Measurements from ENCODE around the gene KRTAP24-1.

DNA sequence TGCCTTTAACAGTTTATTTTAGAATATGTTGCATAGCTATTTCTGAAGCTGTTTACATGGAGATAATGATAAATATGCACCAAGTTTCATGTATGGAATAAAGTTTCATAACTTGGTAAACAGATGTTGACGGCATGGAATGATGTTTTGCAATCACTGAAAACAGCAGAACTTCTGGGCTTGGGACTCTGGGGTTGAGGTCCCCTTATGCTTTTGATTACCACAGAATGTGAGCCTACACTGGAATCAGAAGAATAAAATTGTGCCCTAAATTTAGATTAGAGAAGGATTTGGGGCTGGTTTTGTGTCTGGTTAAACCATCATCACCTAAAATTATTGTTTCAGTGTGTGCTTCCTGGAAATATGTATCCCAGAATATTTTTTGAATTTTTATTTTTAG lies 11.1 kb downstream of the KRTAP24-1 start:
- TF ChIP-seq CCNT2 (IDR thresholded peaks at IDR 0.05; ENCODE audit: borderline replicate concordance, extremely low read depth, insufficient read length, low read depth, low read length) = no peak
- TF ChIP-seq, protein P1, sequence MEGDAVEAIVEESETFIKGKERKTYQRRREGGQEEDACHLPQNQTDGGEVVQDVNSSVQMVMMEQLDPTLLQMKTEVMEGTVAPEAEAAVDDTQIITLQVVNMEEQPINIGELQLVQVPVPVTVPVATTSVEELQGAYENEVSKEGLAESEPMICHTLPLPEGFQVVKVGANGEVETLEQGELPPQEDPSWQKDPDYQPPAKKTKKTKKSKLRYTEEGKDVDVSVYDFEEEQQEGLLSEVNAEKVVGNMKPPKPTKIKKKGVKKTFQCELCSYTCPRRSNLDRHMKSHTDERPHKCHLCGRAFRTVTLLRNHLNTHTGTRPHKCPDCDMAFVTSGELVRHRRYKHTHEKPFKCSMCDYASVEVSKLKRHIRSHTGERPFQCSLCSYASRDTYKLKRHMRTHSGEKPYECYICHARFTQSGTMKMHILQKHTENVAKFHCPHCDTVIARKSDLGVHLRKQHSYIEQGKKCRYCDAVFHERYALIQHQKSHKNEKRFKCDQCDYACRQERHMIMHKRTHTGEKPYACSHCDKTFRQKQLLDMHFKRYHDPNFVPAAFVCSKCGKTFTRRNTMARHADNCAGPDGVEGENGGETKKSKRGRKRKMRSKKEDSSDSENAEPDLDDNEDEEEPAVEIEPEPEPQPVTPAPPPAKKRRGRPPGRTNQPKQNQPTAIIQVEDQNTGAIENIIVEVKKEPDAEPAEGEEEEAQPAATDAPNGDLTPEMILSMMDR (IDR thresholded peaks at IDR 0.05 in 2 of 3, conservative IDR thresholded peaks at IDR 0.05 in 1 of 3; ENCODE audit: insufficient read depth in 2 of 3, low read depth in 1 of 3, low read length in 3 of 3) = no peak
- no peak for TF ChIP-seq RHOXF2B (CRISPR knock-in tag; conservative IDR thresholded peaks at IDR 0.05)
- TF ChIP-seq, protein P2, sequence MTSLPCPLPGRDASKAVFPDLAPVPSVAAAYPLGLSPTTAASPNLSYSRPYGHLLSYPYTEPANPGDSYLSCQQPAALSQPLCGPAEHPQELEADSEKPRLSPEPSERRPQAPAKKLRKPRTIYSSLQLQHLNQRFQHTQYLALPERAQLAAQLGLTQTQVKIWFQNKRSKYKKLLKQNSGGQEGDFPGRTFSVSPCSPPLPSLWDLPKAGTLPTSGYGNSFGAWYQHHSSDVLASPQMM (CRISPR knock-in tag; IDR thresholded peaks at IDR 0.05) = no peak
- TF ChIP-seq, protein P3, sequence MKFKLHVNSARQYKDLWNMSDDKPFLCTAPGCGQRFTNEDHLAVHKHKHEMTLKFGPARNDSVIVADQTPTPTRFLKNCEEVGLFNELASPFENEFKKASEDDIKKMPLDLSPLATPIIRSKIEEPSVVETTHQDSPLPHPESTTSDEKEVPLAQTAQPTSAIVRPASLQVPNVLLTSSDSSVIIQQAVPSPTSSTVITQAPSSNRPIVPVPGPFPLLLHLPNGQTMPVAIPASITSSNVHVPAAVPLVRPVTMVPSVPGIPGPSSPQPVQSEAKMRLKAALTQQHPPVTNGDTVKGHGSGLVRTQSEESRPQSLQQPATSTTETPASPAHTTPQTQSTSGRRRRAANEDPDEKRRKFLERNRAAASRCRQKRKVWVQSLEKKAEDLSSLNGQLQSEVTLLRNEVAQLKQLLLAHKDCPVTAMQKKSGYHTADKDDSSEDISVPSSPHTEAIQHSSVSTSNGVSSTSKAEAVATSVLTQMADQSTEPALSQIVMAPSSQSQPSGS (CRISPR knock-in tag; IDR thresholded peaks at IDR 0.05) = no peak

Measured in K562 (cell line).